ENCODE results near the gene KIAA0825.

KIAA0825 gene

DNA sequence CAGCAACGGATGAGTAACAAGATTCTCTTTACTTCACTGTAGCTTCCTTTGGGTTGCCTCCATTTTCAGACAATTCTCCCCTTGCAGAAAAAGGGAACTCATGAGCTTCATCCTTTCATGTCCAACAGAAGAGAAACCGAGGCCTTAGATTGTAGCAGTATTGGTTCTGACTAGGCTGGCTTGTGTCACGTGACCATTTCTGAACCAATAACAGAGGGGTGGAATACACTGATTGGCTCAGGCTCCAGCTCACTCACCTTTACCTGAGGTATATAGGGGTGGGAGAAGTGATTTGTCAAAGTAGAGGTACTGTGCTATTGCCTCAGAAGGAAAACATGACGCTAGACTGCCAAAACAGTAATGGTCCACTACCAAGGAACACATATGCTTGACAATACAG lies 343.7 kb downstream of the KIAA0825 start:
- H3K36me3 ChIP-seq (replicated peaks; ENCODE audit: low read depth, low read length): no peaks in the 10 kb centered on the region
- H3K4me2 ChIP-seq (ENCODE audit: low read length): no peak overlapping the region
- no peaks in the 10 kb centered on the region for H3K9me3 ChIP-seq (ENCODE audit: insufficient read depth, low read length)
- no peaks in the 10 kb centered on the region for H4K20me1 ChIP-seq (ENCODE audit: insufficient read depth, low read length)
- H3K9ac ChIP-seq (ENCODE audit: low read length): no peak overlapping the region
- no peaks in the 10 kb centered on the region for H3K4me1 ChIP-seq (ENCODE audit: low read length)
- H3K79me2 ChIP-seq (ENCODE audit: low read length): no peaks in the 10 kb centered on the region
- no peak overlapping the region for H3K27ac ChIP-seq (ENCODE audit: low read length)
- H2AFZ ChIP-seq (ENCODE audit: low read depth, low read length): no peak overlapping the region
- no peak overlapping the region for H3K4me3 ChIP-seq (ENCODE audit: low read length)
- no peak for TF ChIP-seq EZH2phosphoT487 (IDR thresholded peaks at IDR 0.05; ENCODE audit: low read depth)
- TF ChIP-seq, protein P1, sequence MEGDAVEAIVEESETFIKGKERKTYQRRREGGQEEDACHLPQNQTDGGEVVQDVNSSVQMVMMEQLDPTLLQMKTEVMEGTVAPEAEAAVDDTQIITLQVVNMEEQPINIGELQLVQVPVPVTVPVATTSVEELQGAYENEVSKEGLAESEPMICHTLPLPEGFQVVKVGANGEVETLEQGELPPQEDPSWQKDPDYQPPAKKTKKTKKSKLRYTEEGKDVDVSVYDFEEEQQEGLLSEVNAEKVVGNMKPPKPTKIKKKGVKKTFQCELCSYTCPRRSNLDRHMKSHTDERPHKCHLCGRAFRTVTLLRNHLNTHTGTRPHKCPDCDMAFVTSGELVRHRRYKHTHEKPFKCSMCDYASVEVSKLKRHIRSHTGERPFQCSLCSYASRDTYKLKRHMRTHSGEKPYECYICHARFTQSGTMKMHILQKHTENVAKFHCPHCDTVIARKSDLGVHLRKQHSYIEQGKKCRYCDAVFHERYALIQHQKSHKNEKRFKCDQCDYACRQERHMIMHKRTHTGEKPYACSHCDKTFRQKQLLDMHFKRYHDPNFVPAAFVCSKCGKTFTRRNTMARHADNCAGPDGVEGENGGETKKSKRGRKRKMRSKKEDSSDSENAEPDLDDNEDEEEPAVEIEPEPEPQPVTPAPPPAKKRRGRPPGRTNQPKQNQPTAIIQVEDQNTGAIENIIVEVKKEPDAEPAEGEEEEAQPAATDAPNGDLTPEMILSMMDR (IDR thresholded peaks at IDR 0.05; ENCODE audit: low read depth, low read length): no peak
- no peaks in the 10 kb centered on the region for H3K27me3 ChIP-seq (ENCODE audit: low read depth, low read length)

DNA sequence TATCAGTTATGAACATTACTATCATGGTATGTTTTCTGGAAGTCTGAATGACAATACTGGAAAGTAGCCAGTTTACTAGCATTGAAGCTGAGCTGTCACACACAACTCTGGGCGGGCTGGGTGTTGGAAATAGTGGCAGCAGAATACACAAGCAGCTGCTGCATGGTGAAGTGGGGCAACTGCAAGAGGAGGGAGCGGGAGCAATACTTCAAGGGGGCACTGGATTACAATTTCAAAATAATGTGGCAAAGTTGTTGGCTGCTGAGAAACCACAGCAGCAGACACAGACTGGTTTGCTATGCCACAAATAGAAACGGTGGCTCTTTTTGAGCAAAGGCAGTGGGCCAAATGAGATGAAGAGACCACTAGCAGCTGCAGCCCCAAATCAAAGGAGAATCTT lies 350.2 kb downstream of the KIAA0825 start:
- H2AFZ ChIP-seq (ENCODE audit: low read depth, low read length): no peak overlapping the region
- no peaks in the 10 kb centered on the region for H3K9me3 ChIP-seq (ENCODE audit: insufficient read depth, low read length)
- H3K27ac ChIP-seq (ENCODE audit: low read length): no peak overlapping the region
- no peaks in the 10 kb centered on the region for H4K20me1 ChIP-seq (ENCODE audit: insufficient read depth, low read length)
- H3K4me3 ChIP-seq (ENCODE audit: low read length): no peak overlapping the region
- peaks cover 5% of the 10 kb centered on the region for H3K4me1 ChIP-seq (ENCODE audit: low read length)
- no peaks in the 10 kb centered on the region for H3K27me3 ChIP-seq (ENCODE audit: low read depth, low read length)
- H3K4me2 ChIP-seq (ENCODE audit: low read length): no peak overlapping the region
- TF ChIP-seq, protein P1 (IDR thresholded peaks at IDR 0.05; ENCODE audit: low read depth, low read length): no peak
- TF ChIP-seq EZH2phosphoT487 (IDR thresholded peaks at IDR 0.05; ENCODE audit: low read depth): no peak
- H3K79me2 ChIP-seq (ENCODE audit: low read length): no peaks in the 10 kb centered on the region
- no peaks in the 10 kb centered on the region for H3K36me3 ChIP-seq (replicated peaks; ENCODE audit: low read depth, low read length)
- no peak overlapping the region for H3K9ac ChIP-seq (ENCODE audit: low read length)

DNA sequence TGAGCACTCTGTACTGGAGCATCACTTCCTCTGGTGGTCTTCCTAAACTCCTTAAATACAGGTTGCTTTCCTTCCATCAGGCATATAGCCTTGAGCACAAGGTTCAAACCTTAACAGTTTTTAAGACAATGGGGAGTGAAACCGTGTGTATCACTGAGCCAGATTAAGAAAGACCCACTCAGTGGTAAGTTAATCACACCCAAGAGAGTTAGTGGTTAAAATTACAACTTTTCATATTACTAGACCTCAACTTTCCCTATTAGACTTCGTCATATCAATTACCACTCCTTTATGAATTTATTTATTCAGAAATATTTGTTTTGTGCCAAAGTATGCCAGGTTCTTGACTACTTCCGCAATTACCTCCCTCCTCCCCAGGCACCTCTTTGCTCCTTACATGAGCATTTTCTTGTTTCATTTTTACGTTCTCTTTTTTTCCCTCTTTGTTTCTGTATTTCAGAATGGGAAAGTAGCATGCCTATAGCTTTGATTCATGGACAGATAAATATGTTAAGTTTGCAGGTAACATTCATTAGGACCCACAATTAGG lies 351.0 kb downstream of the KIAA0825 start:
- no peaks in the 10 kb centered on the region for H4K20me1 ChIP-seq (ENCODE audit: insufficient read depth, low read length)
- H3K27ac ChIP-seq (ENCODE audit: low read length): no peak overlapping the region
- H3K4me1 ChIP-seq (ENCODE audit: low read length): peaks cover 13% of the 10 kb centered on the region
- no peak overlapping the region for H2AFZ ChIP-seq (ENCODE audit: low read depth, low read length)
- H3K79me2 ChIP-seq (ENCODE audit: low read length): no peaks in the 10 kb centered on the region
- no peaks in the 10 kb centered on the region for H3K27me3 ChIP-seq (ENCODE audit: low read depth, low read length)
- no peak overlapping the region for H3K4me3 ChIP-seq (ENCODE audit: low read length)
- H3K36me3 ChIP-seq (replicated peaks; ENCODE audit: low read depth, low read length): no peaks in the 10 kb centered on the region
- H3K9me3 ChIP-seq (ENCODE audit: insufficient read depth, low read length): no peaks in the 10 kb centered on the region
- no peak overlapping the region for H3K4me2 ChIP-seq (ENCODE audit: low read length)
- no peak overlapping the region for H3K9ac ChIP-seq (ENCODE audit: low read length)
- TF ChIP-seq, protein P1 (IDR thresholded peaks at IDR 0.05; ENCODE audit: low read depth, low read length): no peak
- no peak for TF ChIP-seq EZH2phosphoT487 (IDR thresholded peaks at IDR 0.05; ENCODE audit: low read depth)

DNA sequence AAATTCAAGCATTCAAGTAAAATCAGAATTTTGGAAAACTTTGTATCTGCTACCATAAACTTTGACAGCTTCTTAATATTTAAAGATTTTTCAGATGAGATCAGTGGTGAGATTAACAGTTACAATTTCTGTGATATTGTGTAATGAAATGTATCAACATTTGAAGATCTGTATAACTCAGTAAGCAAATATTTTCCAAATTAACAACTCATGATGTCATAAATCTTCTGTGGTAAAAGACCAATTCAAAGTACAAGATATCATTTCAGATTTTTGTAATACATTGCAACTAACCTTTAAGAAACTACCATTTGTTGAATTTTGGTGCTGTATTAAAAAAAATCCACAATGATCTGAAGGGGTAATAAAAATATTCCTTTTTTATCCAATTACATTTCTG lies 352.2 kb downstream of the KIAA0825 start:
- no peak overlapping the region for H3K4me3 ChIP-seq (ENCODE audit: low read length)
- no peaks in the 10 kb centered on the region for H3K9me3 ChIP-seq (ENCODE audit: insufficient read depth, low read length)
- H3K27ac ChIP-seq (ENCODE audit: low read length): no peak overlapping the region
- peaks cover 13% of the 10 kb centered on the region for H3K4me1 ChIP-seq (ENCODE audit: low read length)
- no peaks in the 10 kb centered on the region for H3K79me2 ChIP-seq (ENCODE audit: low read length)
- no peak for TF ChIP-seq EZH2phosphoT487 (IDR thresholded peaks at IDR 0.05; ENCODE audit: low read depth)
- TF ChIP-seq, protein P1 (IDR thresholded peaks at IDR 0.05; ENCODE audit: low read depth, low read length): no peak
- no peaks in the 10 kb centered on the region for H3K27me3 ChIP-seq (ENCODE audit: low read depth, low read length)
- H3K9ac ChIP-seq (ENCODE audit: low read length): no peak overlapping the region
- H4K20me1 ChIP-seq (ENCODE audit: insufficient read depth, low read length): no peaks in the 10 kb centered on the region
- no peak overlapping the region for H3K4me2 ChIP-seq (ENCODE audit: low read length)
- H2AFZ ChIP-seq (ENCODE audit: low read depth, low read length): no peak overlapping the region
- H3K36me3 ChIP-seq (replicated peaks; ENCODE audit: low read depth, low read length): no peaks in the 10 kb centered on the region
